ENCODE results near the gene SPEN. TPM values are rescaled to one million over a fixed set of nuclear protein-coding genes. Genes with fewer than 3 reads are reported as not detected.

SPEN gene
- total and polyA plus RNA-seq, 10 of the 15 experiments (the other 5 are each of a cell fraction or from before 2014, with no cell fraction given), result 5.2 to 58.7 (median 20.1) TPM

GRCh38 chr1:15816674-15817073 is 30.8 kb upstream of the SPEN start (continued):
- TF ChIP-seq RAD51 (IDR thresholded peaks at IDR 0.05), result no peak
- TF ChIP-seq ZNF24 (IDR thresholded peaks at IDR 0.05), result no peak

GRCh38 chr1:15820478-15820877 is 27.0 kb upstream of the SPEN start:
- ATAC-seq (no peak), FAIRE-seq (no peak), DNase-seq (ENCODE audit: low read depth, low spot score) (no peak)
- Histone ChIP-seq H3K9me3 (replicated peaks; ENCODE audit: control insufficient read depth, insufficient read depth, low read length) (no peaks in the 10 kb centered on the region), H2AFZ (ENCODE audit: control insufficient read depth, low read depth, low read length) (no peak overlapping the region), H3K27ac (ENCODE audit: control insufficient read depth, insufficient read depth) (no peak overlapping the region), H3K4me2 (ENCODE audit: control insufficient read depth, insufficient read depth) (no peak overlapping the region), H3K4me1 (ENCODE audit: control insufficient read depth, insufficient read depth, low read length) (no peaks in the 10 kb centered on the region), H3K36me3 (ENCODE audit: control insufficient read depth in 2 of 2, insufficient read depth in 2 of 2, low read length in 1 of 2) (no peaks in the 10 kb centered on the region), H4K20me1 (ENCODE audit: control insufficient read depth, insufficient read depth) (no peaks in the 10 kb centered on the region), H3K79me2 (ENCODE audit: control insufficient read depth, insufficient read depth, low read length) (no peaks in the 10 kb centered on the region), H3K4me3 (no peak overlapping the region), H3K9ac (ENCODE audit: control insufficient read depth, insufficient read depth, low read length) (no peak overlapping the region), H3K27me3 (replicated peaks in 1 of 2; ENCODE audit: control insufficient read depth in 2 of 2, insufficient read depth in 2 of 2, low read length in 1 of 2) (no peaks in the 10 kb centered on the region)
- BruUV-seq (replicated peaks), result no TSS peak
- intact Hi-C loops (cut with micrococcal nuclease; ENCODE audit: unreplicated experiment), result no loop called here
- no peak for TF ChIP-seq SUPT20H (IDR thresholded peaks at IDR 0.05; ENCODE audit: borderline replicate concordance, control insufficient read depth, low read depth, low read length)
- no peak for TF ChIP-seq EED (IDR thresholded peaks at IDR 0.05; ENCODE audit: low read depth)
- no peak for TF ChIP-seq CBX5 (IDR thresholded peaks at IDR 0.05; ENCODE audit: low read depth)
- TF ChIP-seq BCL11A (IDR thresholded peaks at IDR 0.05; ENCODE audit: low read depth, low read length), result no peak
- TF ChIP-seq RBBP5 (conservative IDR thresholded peaks at IDR 0.05), result no peak
- TF ChIP-seq JUNB (IDR thresholded peaks at IDR 0.05), result no peak
- no peak for TF ChIP-seq SMARCA5 (IDR thresholded peaks at IDR 0.05)
- no peak for TF ChIP-seq IRF4 (IDR thresholded peaks at IDR 0.05; ENCODE audit: low read depth, low read length)
- TF ChIP-seq ZBTB33 (IDR thresholded peaks at IDR 0.05), result no peak
- no peak for TF ChIP-seq PKNOX1 (IDR thresholded peaks at IDR 0.05)
- TF ChIP-seq SUZ12 (IDR thresholded peaks at IDR 0.05; ENCODE audit: unreplicated experiment), result no peak
- no peak for TF ChIP-seq EZH2 (IDR thresholded peaks at IDR 0.05; ENCODE audit: borderline replicate concordance, control insufficient read depth, low read depth, low read length)
- TF ChIP-seq CTCF (IDR thresholded peaks at IDR 0.05 in 2 of 3, conservative IDR thresholded peaks at IDR 0.05 in 1 of 3; ENCODE audit: control insufficient read depth in 2 of 3, extremely low read depth in 1 of 3, insufficient read depth in 1 of 3, low read depth in 3 of 3, low read length in 3 of 3), result no peak
- TF ChIP-seq SIX5 (IDR thresholded peaks at IDR 0.05; ENCODE audit: low read depth, low read length, severe bottlenecking), result no peak
- TF ChIP-seq ZNF384 (IDR thresholded peaks at IDR 0.05; ENCODE audit: borderline replicate concordance, low read depth, low read length), result no peak
- no peak for TF ChIP-seq CHD2 (IDR thresholded peaks at IDR 0.05; ENCODE audit: borderline replicate concordance, low read depth, low read length)
- no peak for TF ChIP-seq MEF2A (IDR thresholded peaks at IDR 0.05; ENCODE audit: insufficient read depth, low read depth, low read length)
- WGBS (ENCODE audit: insufficient coverage, insufficient replicate concordance, low lambda C conversion rate, missing lambda C conversion rate), result 96% methylated on average over 3 of the region's 3 CpGs
- ChIA-PET RAD21 (ENCODE audit: unreplicated experiment) (interaction anchor here (1.0 to 1.2 kb wide), 2 partner anchors 8 to 154 kb away, joined by 3 to 4 read pairs; no protein-coding TSS in a partner anchor), SMC1A (ENCODE audit: uncharacterized antibody, unreplicated experiment) (interaction anchor here (0.8 to 1.5 kb wide), 3 partner anchors 23 to 187 kb away, joined by 3 to 4 read pairs (median 4); no protein-coding TSS in a partner anchor), POLR2A (no interaction called here), CTCF (interaction anchor here (2.1 kb wide), 1 partner anchor 187 kb away, joined by 7 read pairs; no protein-coding TSS in a partner anchor)
- in situ Hi-C loops (cut with MboI), result no loop called here
